ENCODE results near the gene RAB6A. TPM values are rescaled to one million over a fixed set of nuclear protein-coding genes. Genes with fewer than 3 reads are reported as not detected.

The RAB6A gene
- total RNA-seq, 1 experiment from 2014 or later = 121 TPM

- Histone ChIP-seq H3K4me3 (replicated peaks in 1 of 2; ENCODE audit: low read depth in 1 of 2, low read length in 2 of 2) (peak overlapping the region; percentile 79 to 88; a peak in 3 of 4 replicates), H3K79me2 (ENCODE audit: insufficient read depth, low read length) (peaks cover 34% of the 10 kb centered on the region), H3K36me3 (ENCODE audit: control insufficient read depth in 1 of 2, insufficient read depth in 2 of 2, low read length in 2 of 2) (no peaks in the 10 kb centered on the region), H3K4me1 (ENCODE audit: control insufficient read depth in 1 of 2, insufficient read depth in 2 of 2, low read length in 2 of 2) (peaks cover 17 to 22% of the 10 kb centered on the region in 2 experiments), H3K4me2 (ENCODE audit: low read length) (peak overlapping the region; percentile 94), H3K27me3 (ENCODE audit: insufficient read depth, low read length) (no peaks in the 10 kb centered on the region), H3K9me3 (ENCODE audit: control insufficient read depth in 1 of 2, insufficient read depth in 1 of 2, low read depth in 1 of 2, low read length in 2 of 2) (no peaks in the 10 kb centered on the region), H3K9me2 (ENCODE audit: insufficient read depth) (no peaks in the 10 kb centered on the region), H4K20me1 (ENCODE audit: insufficient read depth) (no peaks in the 10 kb centered on the region), H3K9ac (ENCODE audit: low read length) (peak overlapping the region; percentile 97), H2AFZ (ENCODE audit: low read depth, low read length, poor library complexity, severe bottlenecking) (no peak overlapping the region), H3K27ac (ENCODE audit: low read depth, low read length) (peak overlapping the region; percentile 88)
- POLR2A ChIA-PET = interaction anchor here (2.0 kb wide), 1 partner anchor 10 kb away, joined by 26 read pairs; no protein-coding TSS in a partner anchor
- TF ChIP-seq CBX3 (IDR thresholded peaks at IDR 0.05; ENCODE audit: low read depth) (no peak), ELF1 (IDR thresholded peaks at IDR 0.05; ENCODE audit: borderline replicate concordance, low read depth) (no peak), EZH2phosphoT487 (IDR thresholded peaks at IDR 0.05; ENCODE audit: borderline replicate concordance) (no peak), MAX (IDR thresholded peaks at IDR 0.05) (no peak), POLR2AphosphoS5 (IDR thresholded peaks at IDR 0.05; ENCODE audit: low read depth, low read length) (no peak), YY1 (IDR thresholded peaks at IDR 0.05; ENCODE audit: extremely low read depth, insufficient replicate concordance, low read depth, low read length) (no peak), FOSL1 (IDR thresholded peaks at IDR 0.05; ENCODE audit: low read depth) (no peak), ATF3 (IDR thresholded peaks at IDR 0.05) (no peak), ZFX (IDR thresholded peaks at IDR 0.05) (no peak), ZBTB33 (IDR thresholded peaks at IDR 0.05; ENCODE audit: extremely low read depth, insufficient replicate concordance, low read length) (no peak), SIN3A (IDR thresholded peaks at IDR 0.05; ENCODE audit: low read depth) (no peak), RAD21 (IDR thresholded peaks at IDR 0.05; ENCODE audit: low read depth) (no peak), SP1 (IDR thresholded peaks at IDR 0.05; ENCODE audit: low read depth) (no peak), SRF (IDR thresholded peaks at IDR 0.05; ENCODE audit: low read depth) (no peak), EZH2 (IDR thresholded peaks at IDR 0.05) (no peak)
- ATAC-seq = no peak
- BruUV-seq (replicated peaks) = no TSS peak
- no peak for DNase-seq (ENCODE audit: low read depth, low spot score)
- CTCF ChIA-PET = no interaction called here
- intact Hi-C loops (cut with micrococcal nuclease) = loop anchor here (5.0 kb wide), 1 partner anchor 143 kb away; no protein-coding TSS in a partner anchor
- RAD21 ChIA-PET (ENCODE audit: low non-redundant PET in 1 of 2, low total read pairs in 2 of 2, uncharacterized antibody in 2 of 2, unreplicated experiment in 2 of 2) = no interaction called here
Measured at GRCh38 chr11:73789279-73789670, 28.4 kb upstream of the RAB6A start.
